Fibroblast of the aortic adventitia (primary cell): ENCODE measurements around the gene ZSWIM9. TPM values are rescaled to one million over a fixed set of nuclear protein-coding genes. Genes with fewer than 3 reads are reported as not detected.

Source experiments
- DNase-seq: peaks from one replicate; pipeline ENCODE4 v3.0.0-alpha.2; 2010; ENCODE audit warnings: low read depth
- H3K4me3 ChIP-seq: 2 replicates; pipeline ENCODE4 v1.5.1; 2011; ENCODE audit warnings: low read depth, mild to moderate bottlenecking, control low read depth, low read length, moderate library complexity
- CTCF ChIP-seq: IDR thresholded peaks from 2 replicates; pipeline ENCODE4 v1.5.1; 2011; ENCODE audit warnings: mild to moderate bottlenecking, low read length, control low read depth, inconsistent platforms; ENCODE audit not compliant: insufficient read depth
- total RNA-seq: library from RNA; depleted of rRNA; stranded (reverse); fragments of >200 nt; gene quantifications from 2 replicates; pipeline ENCODE4 v1.2.3, GENCODE V29; 2012; ENCODE audit warnings: low replicate concordance

The ZSWIM9 gene
- total RNA-seq, 1 donor = 2.7 TPM

- H3K4me3 ChIP-seq = no peak overlapping the region
- TF ChIP-seq CTCF = no peak
- no peak for DNase-seq
Observed at GRCh38 chr19:48186015-48186414, 15.5 kb downstream of the ZSWIM9 start.

- DNase-seq = no peak
- H3K4me3 ChIP-seq = no peak overlapping the region
- no peak for TF ChIP-seq CTCF
Observed at GRCh38 chr19:48186541-48186991, 16.1 kb downstream of the ZSWIM9 start.

GRCh38 chr19:48190288-48190884, 19.9 kb downstream of the ZSWIM9 start:
- H3K4me3 ChIP-seq = no peak overlapping the region
- no peak for DNase-seq
- no peak for TF ChIP-seq CTCF

- no peak for TF ChIP-seq CTCF
- no peak for DNase-seq
- no peak overlapping the region for H3K4me3 ChIP-seq
Observed at GRCh38 chr19:48190885-48191284, 20.4 kb downstream of the ZSWIM9 start.

- no peak for DNase-seq
- H3K4me3 ChIP-seq = no peak overlapping the region
- no peak for TF ChIP-seq CTCF
Observed at GRCh38 chr19:48192750-48193149, 22.3 kb downstream of the ZSWIM9 start.

GRCh38 chr19:48194041-48194843, 23.8 kb downstream of the ZSWIM9 start:
- DNase-seq = peak; percentile 19
- H3K4me3 ChIP-seq = no peak overlapping the region
- TF ChIP-seq CTCF = peak; percentile 55
